ENCODE results near the gene TPRA1.

DNA sequence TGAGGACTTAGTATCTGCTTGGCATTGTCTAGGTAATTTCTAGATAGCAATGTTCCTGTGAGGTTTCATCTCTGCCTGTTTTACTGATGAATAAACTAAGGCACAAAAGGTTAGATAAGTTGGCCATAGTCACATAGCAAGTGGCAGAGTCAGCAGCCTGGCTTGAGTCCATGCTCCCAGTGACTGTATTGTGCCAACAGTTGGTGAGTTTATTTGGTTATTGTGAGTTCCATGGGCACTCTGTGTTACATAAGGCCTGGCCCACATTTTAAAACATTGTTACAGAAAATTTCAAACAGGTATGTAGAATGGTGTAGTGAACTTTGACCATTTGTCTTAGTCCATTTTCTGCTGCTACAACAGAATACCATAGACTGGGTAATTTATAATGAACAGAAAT, 22.9 kb upstream of the TPRA1 start:
- TF ChIP-seq POLR2A (IDR thresholded peaks at IDR 0.05; ENCODE audit: low read depth, low read length), result no peak
- no peak for TF ChIP-seq TAF1 (IDR thresholded peaks at IDR 0.05; ENCODE audit: borderline replicate concordance, low read depth, low read length)

Measured in GM12892 (cell line).